Liver (tissue), 9 donors: ENCODE results near the gene SEZ6L. TPM values are rescaled to one million over a fixed set of nuclear protein-coding genes. Genes with fewer than 3 reads are reported as not detected.

Source experiments
- DNase-seq: peaks from one replicate; pipeline ENCODE4 v3.0.0-alpha.2; 2017; ENCODE audit warnings: low spot score
- H3K27ac ChIP-seq, 2 donors: one replicate each; pipeline ENCODE4 v1.7.0; 2013; ENCODE audit warnings: inconsistent platforms in 2 of 2, low read length in 2 of 2, control low read depth in 1 of 2, low read depth in 1 of 2, mild to moderate bottlenecking in 1 of 2
- H3K27me3 ChIP-seq, 4 donors: one replicate each; pipeline versions ENCODE4 v1.6.1 to v1.7.0; 2013; ENCODE audit warnings: low read length in 3 of 4, inconsistent platforms in 1 of 4, mild to moderate bottlenecking in 1 of 4, moderate library complexity in 1 of 4; ENCODE audit not compliant: control insufficient read depth in 4 of 4, insufficient read depth in 4 of 4
- H3K36me3 ChIP-seq, 4 donors: one replicate each; pipeline versions ENCODE4 v1.6.1 to v1.7.0; 2013; ENCODE audit warnings: low read length in 3 of 4, mild to moderate bottlenecking in 3 of 4, low read depth in 1 of 4, moderate library complexity in 1 of 4; ENCODE audit not compliant: control insufficient read depth in 4 of 4, insufficient read depth in 3 of 4
- H3K4me1 ChIP-seq, 4 donors: one replicate each; pipeline versions ENCODE4 v1.6.1 to v1.7.0; 2013; ENCODE audit warnings: low read length in 3 of 4, mild to moderate bottlenecking in 3 of 4, moderate library complexity in 1 of 4; ENCODE audit not compliant: control insufficient read depth in 4 of 4, insufficient read depth in 4 of 4
- H3K4me3 ChIP-seq, 3 donors: one replicate each; pipeline versions ENCODE4 v1.6.1 to v1.7.0; 2013; ENCODE audit warnings: low read length in 3 of 3, control low read depth in 1 of 3, low read depth in 1 of 3, mild to moderate bottlenecking in 1 of 3
- H3K9ac ChIP-seq, 2 donors: one replicate each; pipeline ENCODE4 v1.7.0; 2013; ENCODE audit warnings: low read length in 2 of 2, mild to moderate bottlenecking in 2 of 2, moderate library complexity in 2 of 2, control low read depth in 1 of 2, low read depth in 1 of 2
- H3K9me3 ChIP-seq, 4 donors: one replicate each; pipeline versions ENCODE4 v1.6.1 to v1.7.0; 2013; ENCODE audit warnings: low read length in 3 of 4; ENCODE audit not compliant: control insufficient read depth in 4 of 4
- ATF3 ChIP-seq: IDR thresholded peaks from 2 replicates; pipeline ENCODE4 v1.6.1; 2016; ENCODE audit warnings: antibody characterized with exemption
- EGR1 ChIP-seq, 2 donors: IDR thresholded peaks; 2 replicates each; pipeline ENCODE4 v1.6.1; 2016 to 2018; ENCODE audit warnings: antibody characterized with exemption in 2 of 2, low read depth in 2 of 2
- FOXA1 ChIP-seq: IDR thresholded peaks from 2 replicates; pipeline ENCODE4 v1.6.1; 2016; ENCODE audit warnings: antibody characterized with exemption
- FOXA2 ChIP-seq: IDR thresholded peaks from 2 replicates; pipeline ENCODE4 v1.6.1; 2016; ENCODE audit warnings: antibody characterized with exemption
- GABPA ChIP-seq, 2 donors: IDR thresholded peaks in 1 of 2; conservative IDR thresholded peaks in 1 of 2; 2 replicates each; pipeline ENCODE4 v1.6.1; 2016; ENCODE audit warnings: antibody characterized with exemption in 2 of 2, mild to moderate bottlenecking in 1 of 2, moderate library complexity in 1 of 2
- HNF4A ChIP-seq, 2 donors: conservative IDR thresholded peaks; 2 replicates each; pipeline ENCODE4 v1.6.1; 2016; ENCODE audit warnings: antibody characterized with exemption in 2 of 2, mild to moderate bottlenecking in 2 of 2
- HNF4G ChIP-seq: IDR thresholded peaks from 2 replicates; pipeline ENCODE4 v1.6.1; 2016; ENCODE audit warnings: antibody characterized with exemption
- JUND ChIP-seq, 2 donors: IDR thresholded peaks; 2 replicates each; pipeline ENCODE4 v1.6.1; 2016; ENCODE audit warnings: antibody characterized with exemption in 2 of 2
- NR2F2 ChIP-seq: IDR thresholded peaks from 2 replicates; pipeline ENCODE4 v1.6.1; 2016; ENCODE audit warnings: antibody characterized with exemption
- RAD21 ChIP-seq, 2 donors: IDR thresholded peaks; 2 replicates each; pipeline ENCODE4 v1.6.1; 2016; ENCODE audit warnings: antibody characterized with exemption in 2 of 2, mild to moderate bottlenecking in 2 of 2
- RXRA ChIP-seq, 2 donors: IDR thresholded peaks; 2 replicates each; pipeline ENCODE4 v1.6.1; 2017 to 2018; ENCODE audit warnings: antibody characterized with exemption in 2 of 2, mild to moderate bottlenecking in 1 of 2
- SP1 ChIP-seq: IDR thresholded peaks from 2 replicates; pipeline ENCODE4 v1.6.1; 2018; ENCODE audit warnings: antibody characterized with exemption, mild to moderate bottlenecking
- YY1 ChIP-seq: IDR thresholded peaks from 2 replicates; pipeline ENCODE4 v1.6.1; 2016; ENCODE audit warnings: antibody characterized with exemption, mild to moderate bottlenecking
- ZBTB33 ChIP-seq: IDR thresholded peaks from 2 replicates; pipeline ENCODE4 v1.6.1; 2016; ENCODE audit warnings: antibody characterized with exemption
- WGBS: extraction: QIAGEN DNeasy Blood & Tissue Kit; methylation state at CpG from one replicate; pipeline ENCODE4 v1.1.7; 2013; 5-methylcytosine and 5-hydroxymethylcytosine counted together
- polyA plus RNA-seq, 2 donors: library from polyadenylated mRNA; stranded (reverse) in 1 of 2; unstranded in 1 of 2; fragments of 200-250 nt in 1 of 2; fragments of >200 nt in 1 of 2; fragmentation: Nextera tagmentation in 1 of 2; extraction: Ambion mirVana in 1 of 2; gene quantifications; one replicate each; pipeline versions ENCODE4 v1.2.1 to v1.2.3, GENCODE V29; 2013 to 2015
- total RNA-seq, 2 donors: library from RNA; depleted of rRNA; stranded (reverse); fragments of >200 nt; gene quantifications; one replicate each; pipeline ENCODE4 v1.2.3, GENCODE V29; 2014
- TF ChIP-seq, protein P1 (sequence below): IDR thresholded peaks from 2 replicates; pipeline ENCODE4 v1.6.1; 2016; ENCODE audit warnings: antibody characterized with exemption, mild to moderate bottlenecking
- TF ChIP-seq, protein P2 (sequence below): IDR thresholded peaks from 2 replicates; pipeline ENCODE4 v1.6.1; 2016; ENCODE audit warnings: antibody characterized with exemption
- TF ChIP-seq, protein P3 (sequence below): fragments of 150-350 bp; IDR thresholded peaks from 2 replicates; pipeline ENCODE4 v1.5.1; 2017; ENCODE audit warnings: improper control_type of control experiment, low read depth, low read length; ENCODE audit not compliant: missing input control
- donor health status: healthy.
- donor health status: healthy.
- donor health status: healthy.
- donor health status: healthy.
- donor health status: healthy.

The SEZ6L gene
- total and polyA plus RNA-seq, 4 donors = under 0.01 to 0.70 (median 0.08) TPM; not detected in 1

DNA sequence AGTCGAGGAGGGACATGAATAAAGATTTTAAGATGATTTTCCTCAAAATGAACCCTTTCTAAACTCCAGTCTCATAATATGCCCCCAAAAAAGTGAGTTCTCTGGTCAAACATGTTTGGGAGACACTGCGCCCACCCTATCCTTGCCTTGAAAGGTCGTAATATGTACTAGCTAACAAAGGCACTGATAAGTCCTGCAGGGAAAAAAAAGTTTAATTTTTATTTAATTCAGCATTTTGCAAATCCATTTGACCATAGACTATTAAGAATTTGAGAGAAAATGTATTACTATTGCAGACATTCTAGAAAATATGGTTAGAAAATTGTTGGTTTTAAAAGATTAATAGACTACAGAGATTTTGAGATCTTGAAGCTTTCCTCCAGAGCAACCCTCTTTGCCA, 139.2 kb downstream of the SEZ6L start:
- H3K4me1 ChIP-seq = no peaks in the 10 kb centered on the region
- DNase-seq = no peak
- no peak overlapping the region for H3K9ac ChIP-seq
- 51% methylated on average over 3 of the region's 3 CpGs for whole genome bisulfite sequencing
- no peak overlapping the region for H3K4me3 ChIP-seq
- TF ChIP-seq GABPA (IDR thresholded peaks at IDR 0.05 in 1 of 2, conservative IDR thresholded peaks at IDR 0.05 in 1 of 2) = no peak
- TF ChIP-seq, protein P1, sequence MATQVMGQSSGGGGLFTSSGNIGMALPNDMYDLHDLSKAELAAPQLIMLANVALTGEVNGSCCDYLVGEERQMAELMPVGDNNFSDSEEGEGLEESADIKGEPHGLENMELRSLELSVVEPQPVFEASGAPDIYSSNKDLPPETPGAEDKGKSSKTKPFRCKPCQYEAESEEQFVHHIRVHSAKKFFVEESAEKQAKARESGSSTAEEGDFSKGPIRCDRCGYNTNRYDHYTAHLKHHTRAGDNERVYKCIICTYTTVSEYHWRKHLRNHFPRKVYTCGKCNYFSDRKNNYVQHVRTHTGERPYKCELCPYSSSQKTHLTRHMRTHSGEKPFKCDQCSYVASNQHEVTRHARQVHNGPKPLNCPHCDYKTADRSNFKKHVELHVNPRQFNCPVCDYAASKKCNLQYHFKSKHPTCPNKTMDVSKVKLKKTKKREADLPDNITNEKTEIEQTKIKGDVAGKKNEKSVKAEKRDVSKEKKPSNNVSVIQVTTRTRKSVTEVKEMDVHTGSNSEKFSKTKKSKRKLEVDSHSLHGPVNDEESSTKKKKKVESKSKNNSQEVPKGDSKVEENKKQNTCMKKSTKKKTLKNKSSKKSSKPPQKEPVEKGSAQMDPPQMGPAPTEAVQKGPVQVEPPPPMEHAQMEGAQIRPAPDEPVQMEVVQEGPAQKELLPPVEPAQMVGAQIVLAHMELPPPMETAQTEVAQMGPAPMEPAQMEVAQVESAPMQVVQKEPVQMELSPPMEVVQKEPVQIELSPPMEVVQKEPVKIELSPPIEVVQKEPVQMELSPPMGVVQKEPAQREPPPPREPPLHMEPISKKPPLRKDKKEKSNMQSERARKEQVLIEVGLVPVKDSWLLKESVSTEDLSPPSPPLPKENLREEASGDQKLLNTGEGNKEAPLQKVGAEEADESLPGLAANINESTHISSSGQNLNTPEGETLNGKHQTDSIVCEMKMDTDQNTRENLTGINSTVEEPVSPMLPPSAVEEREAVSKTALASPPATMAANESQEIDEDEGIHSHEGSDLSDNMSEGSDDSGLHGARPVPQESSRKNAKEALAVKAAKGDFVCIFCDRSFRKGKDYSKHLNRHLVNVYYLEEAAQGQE = no peak
- TF ChIP-seq EGR1 (IDR thresholded peaks at IDR 0.05; ENCODE audit: low read depth in 2 of 2) = no peak
- TF ChIP-seq ZBTB33 = no peak
- TF ChIP-seq, protein P2, sequence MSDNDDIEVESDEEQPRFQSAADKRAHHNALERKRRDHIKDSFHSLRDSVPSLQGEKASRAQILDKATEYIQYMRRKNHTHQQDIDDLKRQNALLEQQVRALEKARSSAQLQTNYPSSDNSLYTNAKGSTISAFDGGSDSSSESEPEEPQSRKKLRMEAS = no peak
- TF ChIP-seq JUND (IDR thresholded peaks at IDR 0.05) = no peak
- no peak for TF ChIP-seq YY1
- no peak for TF ChIP-seq HNF4G
- no peak for TF ChIP-seq HNF4A (conservative IDR thresholded peaks at IDR 0.05)
- no peak for TF ChIP-seq FOXA2
- no peak for TF ChIP-seq FOXA1
- TF ChIP-seq RAD21 (IDR thresholded peaks at IDR 0.05) = no peak
- no peak for TF ChIP-seq SP1
- TF ChIP-seq ATF3 = no peak
- no peak for TF ChIP-seq RXRA (IDR thresholded peaks at IDR 0.05)
- TF ChIP-seq, protein P3, sequence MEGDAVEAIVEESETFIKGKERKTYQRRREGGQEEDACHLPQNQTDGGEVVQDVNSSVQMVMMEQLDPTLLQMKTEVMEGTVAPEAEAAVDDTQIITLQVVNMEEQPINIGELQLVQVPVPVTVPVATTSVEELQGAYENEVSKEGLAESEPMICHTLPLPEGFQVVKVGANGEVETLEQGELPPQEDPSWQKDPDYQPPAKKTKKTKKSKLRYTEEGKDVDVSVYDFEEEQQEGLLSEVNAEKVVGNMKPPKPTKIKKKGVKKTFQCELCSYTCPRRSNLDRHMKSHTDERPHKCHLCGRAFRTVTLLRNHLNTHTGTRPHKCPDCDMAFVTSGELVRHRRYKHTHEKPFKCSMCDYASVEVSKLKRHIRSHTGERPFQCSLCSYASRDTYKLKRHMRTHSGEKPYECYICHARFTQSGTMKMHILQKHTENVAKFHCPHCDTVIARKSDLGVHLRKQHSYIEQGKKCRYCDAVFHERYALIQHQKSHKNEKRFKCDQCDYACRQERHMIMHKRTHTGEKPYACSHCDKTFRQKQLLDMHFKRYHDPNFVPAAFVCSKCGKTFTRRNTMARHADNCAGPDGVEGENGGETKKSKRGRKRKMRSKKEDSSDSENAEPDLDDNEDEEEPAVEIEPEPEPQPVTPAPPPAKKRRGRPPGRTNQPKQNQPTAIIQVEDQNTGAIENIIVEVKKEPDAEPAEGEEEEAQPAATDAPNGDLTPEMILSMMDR = no peak
- no peak for TF ChIP-seq NR2F2
- H3K36me3 ChIP-seq = no peaks in the 10 kb centered on the region
- no peak overlapping the region for H3K27ac ChIP-seq
- H3K27me3 ChIP-seq = peaks cover 0 to 14% (median 3%) of the 10 kb centered on the region in 4 donors
- H3K9me3 ChIP-seq = no peaks in the 10 kb centered on the region

- TF ChIP-seq NR2F2 = no peak
- TF ChIP-seq FOXA2 = no peak
- Histone ChIP-seq H3K36me3 (no peaks in the 10 kb centered on the region), H3K4me3 (no peak overlapping the region), H3K27ac (no peak overlapping the region), H3K9me3 (peaks cover 0 to 2% (median 0%) of the 10 kb centered on the region in 4 donors), H3K27me3 (peaks cover 0 to 14% (median 2%) of the 10 kb centered on the region in 4 donors), H3K9ac (no peak overlapping the region), H3K4me1 (no peaks in the 10 kb centered on the region)
- 89% methylated on average over 13 of the region's 13 CpGs for WGBS
- DNase-seq = no peak
Observed at GRCh38 chr22:26310616-26311015, 141.4 kb downstream of the SEZ6L start.
